Measurements from ENCODE around the gene PKD2.

The PKD2 gene

GRCh38 chr4:88008743-88009171 is 1.3 kb downstream of the PKD2 start:
- no peak overlapping the region for H3K18ac ChIP-seq (ENCODE audit: low read depth in 1 of 2, low read length in 2 of 2)
- no peak overlapping the region for H2BK12ac ChIP-seq (ENCODE audit: low read length in 2 of 2)
- H3K23ac ChIP-seq (ENCODE audit: low read length in 2 of 2): no peak overlapping the region
- H3K79me1 ChIP-seq (replicated peaks; ENCODE audit: low read length, poor library complexity, severe bottlenecking): no peaks in the 10 kb centered on the region
- no peak overlapping the region for H2BK15ac ChIP-seq (ENCODE audit: low read depth, poor library complexity, severe bottlenecking)
- peak overlapping the region; percentile 77 to 89 for H3K4me3 ChIP-seq (ENCODE audit: insufficient read depth in 1 of 2, low read depth in 1 of 2, low read length in 2 of 2)
- peak overlapping the region; percentile 90 for H3K9ac ChIP-seq (ENCODE audit: low read length)
- no peak overlapping the region for H3K4ac ChIP-seq (ENCODE audit: low read depth in 1 of 2, low read length in 2 of 2)
- no peak overlapping the region for H2AK5ac ChIP-seq (ENCODE audit: low read length, severe bottlenecking)
- H4K8ac ChIP-seq (ENCODE audit: low read length): no peak overlapping the region
- H3K36me3 ChIP-seq (ENCODE audit: control insufficient read depth in 1 of 2, insufficient read depth in 2 of 2, low read depth in 1 of 2, low read length in 2 of 2): no peaks in the 10 kb centered on the region
- H3K27me3 ChIP-seq (ENCODE audit: control insufficient read depth in 1 of 2, insufficient read depth in 1 of 2, low read length in 2 of 2): no peaks in the 10 kb centered on the region
- H2BK120ac ChIP-seq (ENCODE audit: low read depth, low read length): no peak overlapping the region
- peaks cover 1% of the 10 kb centered on the region for H3K4me1 ChIP-seq (ENCODE audit: control insufficient read depth, insufficient read depth, low read depth, low read length)
- peak overlapping the region; percentile 29 for H3K27ac ChIP-seq (ENCODE audit: low read length, poor library complexity, severe bottlenecking)
- H3K9me3 ChIP-seq (ENCODE audit: control insufficient read depth, low read length): no peaks in the 10 kb centered on the region
- H2AFZ ChIP-seq (ENCODE audit: low read depth, low read length): no peak overlapping the region
- no peak overlapping the region for H4K91ac ChIP-seq (ENCODE audit: low read length)
- peak overlapping the region; percentile 61 for H3K4me2 ChIP-seq (ENCODE audit: low read length, poor library complexity, severe bottlenecking)
- no peak overlapping the region for H3K14ac ChIP-seq (ENCODE audit: low read length in 2 of 2)
- peak; percentile 55 for DNase-seq
- WGBS: 17% methylated on average over 3 of the region's 5 CpGs
- H2BK5ac ChIP-seq (ENCODE audit: low read depth, low read length, poor library complexity, severe bottlenecking): no peak overlapping the region

GRCh38 chr4:88009871-88010270 is 2.4 kb downstream of the PKD2 start:
- Histone ChIP-seq H3K36me3 (ENCODE audit: control insufficient read depth in 1 of 2, insufficient read depth in 2 of 2, low read depth in 1 of 2, low read length in 2 of 2) (no peaks in the 10 kb centered on the region), H3K9me3 (ENCODE audit: control insufficient read depth, low read length) (no peaks in the 10 kb centered on the region), H2BK15ac (ENCODE audit: low read depth, poor library complexity, severe bottlenecking) (no peak overlapping the region), H3K23ac (ENCODE audit: low read length in 2 of 2) (no peak overlapping the region), H2AK5ac (ENCODE audit: low read length, severe bottlenecking) (no peak overlapping the region), H3K9ac (ENCODE audit: low read length) (peak overlapping the region; percentile 90), H2BK5ac (ENCODE audit: low read depth, low read length, poor library complexity, severe bottlenecking) (no peak overlapping the region), H2BK120ac (ENCODE audit: low read depth, low read length) (no peak overlapping the region), H3K4me2 (ENCODE audit: low read length, poor library complexity, severe bottlenecking) (peak overlapping the region; percentile 66), H2AFZ (ENCODE audit: low read depth, low read length) (no peak overlapping the region), H3K79me1 (replicated peaks; ENCODE audit: low read length, poor library complexity, severe bottlenecking) (peaks cover 2% of the 10 kb centered on the region), H4K91ac (ENCODE audit: low read length) (no peak overlapping the region), H3K27me3 (ENCODE audit: control insufficient read depth in 1 of 2, insufficient read depth in 1 of 2, low read length in 2 of 2) (no peaks in the 10 kb centered on the region), H2BK12ac (ENCODE audit: low read length in 2 of 2) (no peak overlapping the region), H3K18ac (ENCODE audit: low read depth in 1 of 2, low read length in 2 of 2) (no peak overlapping the region), H3K4me1 (ENCODE audit: control insufficient read depth, insufficient read depth, low read depth, low read length) (peaks cover 1% of the 10 kb centered on the region), H3K4me3 (ENCODE audit: insufficient read depth in 1 of 2, low read depth in 1 of 2, low read length in 2 of 2) (peak overlapping the region in 1 of 2 experiments; percentile 89), H4K8ac (ENCODE audit: low read length) (no peak overlapping the region), H3K4ac (ENCODE audit: low read depth in 1 of 2, low read length in 2 of 2) (no peak overlapping the region), H3K27ac (ENCODE audit: low read length, poor library complexity, severe bottlenecking) (no peak overlapping the region), H3K14ac (ENCODE audit: low read length in 2 of 2) (no peak overlapping the region)
- DNase-seq: no peak
- 74% methylated on average over 4 of the region's 5 CpGs for whole genome bisulfite sequencing

GRCh38 chr4:88010966-88011365 is 3.5 kb downstream of the PKD2 start:
- Histone ChIP-seq H2AK5ac (ENCODE audit: low read length, severe bottlenecking) (no peak overlapping the region), H3K4me1 (ENCODE audit: control insufficient read depth, insufficient read depth, low read depth, low read length) (peaks cover 4% of the 10 kb centered on the region), H3K9me3 (ENCODE audit: control insufficient read depth, low read length) (no peaks in the 10 kb centered on the region), H3K18ac (ENCODE audit: low read depth in 1 of 2, low read length in 2 of 2) (no peak overlapping the region), H2BK12ac (ENCODE audit: low read length in 2 of 2) (no peak overlapping the region), H3K27me3 (ENCODE audit: control insufficient read depth in 1 of 2, insufficient read depth in 1 of 2, low read length in 2 of 2) (no peaks in the 10 kb centered on the region), H2BK5ac (ENCODE audit: low read depth, low read length, poor library complexity, severe bottlenecking) (no peak overlapping the region), H3K79me1 (replicated peaks; ENCODE audit: low read length, poor library complexity, severe bottlenecking) (peaks cover 2% of the 10 kb centered on the region), H2AFZ (ENCODE audit: low read depth, low read length) (no peak overlapping the region), H3K36me3 (ENCODE audit: control insufficient read depth in 1 of 2, insufficient read depth in 2 of 2, low read depth in 1 of 2, low read length in 2 of 2) (no peaks in the 10 kb centered on the region), H3K14ac (ENCODE audit: low read length in 2 of 2) (no peak overlapping the region), H3K9ac (ENCODE audit: low read length) (peak overlapping the region; percentile 90), H3K4me3 (ENCODE audit: insufficient read depth in 1 of 2, low read depth in 1 of 2, low read length in 2 of 2) (peak overlapping the region in 1 of 2 experiments; percentile 89), H3K4me2 (ENCODE audit: low read length, poor library complexity, severe bottlenecking) (no peak overlapping the region), H3K23ac (ENCODE audit: low read length in 2 of 2) (no peak overlapping the region), H3K4ac (ENCODE audit: low read depth in 1 of 2, low read length in 2 of 2) (no peak overlapping the region), H4K8ac (ENCODE audit: low read length) (no peak overlapping the region), H2BK15ac (ENCODE audit: low read depth, poor library complexity, severe bottlenecking) (no peak overlapping the region), H2BK120ac (ENCODE audit: low read depth, low read length) (no peak overlapping the region), H3K27ac (ENCODE audit: low read length, poor library complexity, severe bottlenecking) (peak overlapping the region; percentile 2), H4K91ac (ENCODE audit: low read length) (no peak overlapping the region)
- DNase-seq: no peak
- WGBS: no CpG with 5 or more reads among the region's 2 CpGs

GRCh38 chr4:88012647-88013046 is 5.2 kb downstream of the PKD2 start:
- H3K4ac ChIP-seq (ENCODE audit: low read depth in 1 of 2, low read length in 2 of 2): no peak overlapping the region
- H3K9ac ChIP-seq (ENCODE audit: low read length): no peak overlapping the region
- no peak overlapping the region for H2BK15ac ChIP-seq (ENCODE audit: low read depth, poor library complexity, severe bottlenecking)
- H3K14ac ChIP-seq (ENCODE audit: low read length in 2 of 2): no peak overlapping the region
- H3K4me1 ChIP-seq (ENCODE audit: control insufficient read depth, insufficient read depth, low read depth, low read length): peaks cover 13% of the 10 kb centered on the region
- no peak overlapping the region for H2BK12ac ChIP-seq (ENCODE audit: low read length in 2 of 2)
- H3K23ac ChIP-seq (ENCODE audit: low read length in 2 of 2): no peak overlapping the region
- H4K91ac ChIP-seq (ENCODE audit: low read length): no peak overlapping the region
- no peaks in the 10 kb centered on the region for H3K27me3 ChIP-seq (ENCODE audit: control insufficient read depth in 1 of 2, insufficient read depth in 1 of 2, low read length in 2 of 2)
- no peaks in the 10 kb centered on the region for H3K9me3 ChIP-seq (ENCODE audit: control insufficient read depth, low read length)
- H4K8ac ChIP-seq (ENCODE audit: low read length): no peak overlapping the region
- no peak overlapping the region for H3K4me3 ChIP-seq (ENCODE audit: insufficient read depth in 1 of 2, low read depth in 1 of 2, low read length in 2 of 2)
- WGBS: 100% methylated on average over 1 of the region's 3 CpGs
- peaks cover 2% of the 10 kb centered on the region for H3K79me1 ChIP-seq (replicated peaks; ENCODE audit: low read length, poor library complexity, severe bottlenecking)
- H3K36me3 ChIP-seq (ENCODE audit: control insufficient read depth in 1 of 2, insufficient read depth in 2 of 2, low read depth in 1 of 2, low read length in 2 of 2): no peaks in the 10 kb centered on the region
- H2BK5ac ChIP-seq (ENCODE audit: low read depth, low read length, poor library complexity, severe bottlenecking): no peak overlapping the region
- H3K18ac ChIP-seq (ENCODE audit: low read depth in 1 of 2, low read length in 2 of 2): no peak overlapping the region
- no peak overlapping the region for H3K27ac ChIP-seq (ENCODE audit: low read length, poor library complexity, severe bottlenecking)
- no peak overlapping the region for H2BK120ac ChIP-seq (ENCODE audit: low read depth, low read length)
- H2AK5ac ChIP-seq (ENCODE audit: low read length, severe bottlenecking): no peak overlapping the region
- DNase-seq: no peak
- no peak overlapping the region for H2AFZ ChIP-seq (ENCODE audit: low read depth, low read length)
- no peak overlapping the region for H3K4me2 ChIP-seq (ENCODE audit: low read length, poor library complexity, severe bottlenecking)

Measured in mesenchymal stem cell (in vitro differentiated cells and primary cell).